Hepatocyte (in vitro differentiated cells): ENCODE results near the gene CREBBP. TPM values are rescaled to one million over a fixed set of nuclear protein-coding genes. Genes with fewer than 3 reads are reported as not detected.

Experiments used
- DNase-seq: peaks from one replicate; pipeline ENCODE4 v3.0.0-alpha.2; 2016; ENCODE audit warnings: low spot score
- H2AFZ ChIP-seq: fragments of 200-600 bp; sonication (generic); 2 replicates; pipeline ENCODE4 v1.6.0; 2016; ENCODE audit warnings: antibody characterized with exemption, mild to moderate bottlenecking
- H3K27ac ChIP-seq: fragments of 200-600 bp; sonication (generic); 2 replicates; pipeline ENCODE4 v1.5.1; 2016; ENCODE audit warnings: mild to moderate bottlenecking
- H3K27me3 ChIP-seq: fragments of 200-600 bp; sonication (generic); 2 replicates; pipeline ENCODE4 v1.6.1; 2016
- H3K36me3 ChIP-seq: fragments of 200-600 bp; sonication (generic); replicated peaks from 2 replicates; pipeline ENCODE4 v1.5.1; 2016; ENCODE audit warnings: low read depth; ENCODE audit not compliant: insufficient read depth
- H3K4me1 ChIP-seq: fragments of 200-600 bp; sonication (generic); 2 replicates; pipeline ENCODE4 v1.5.1; 2016; ENCODE audit warnings: mild to moderate bottlenecking, moderate library complexity; ENCODE audit not compliant: insufficient read depth
- H3K4me2 ChIP-seq: fragments of 200-600 bp; sonication (generic); 2 replicates; pipeline ENCODE4 v1.6.0; 2016
- H3K4me3 ChIP-seq: fragments of 200-600 bp; sonication (generic); 2 replicates; pipeline ENCODE4 v1.5.1; 2016; ENCODE audit warnings: mild to moderate bottlenecking
- H3K79me2 ChIP-seq: fragments of 200-600 bp; sonication (generic); 2 replicates; pipeline ENCODE4 v1.6.0; 2017; ENCODE audit warnings: mild to moderate bottlenecking
- H3K9me2 ChIP-seq: fragments of 200-600 bp; sonication (generic); replicated peaks from 2 replicates; pipeline ENCODE4 v1.6.0; 2017; ENCODE audit warnings: mild to moderate bottlenecking; ENCODE audit not compliant: insufficient read depth
- H3K9me3 ChIP-seq: fragments of 200-600 bp; sonication (generic); 2 replicates; pipeline ENCODE4 v1.5.1; 2016; ENCODE audit warnings: low read depth, mild to moderate bottlenecking
- H4K20me1 ChIP-seq: fragments of 200-600 bp; sonication (generic); 2 replicates; pipeline ENCODE4 v1.6.0; 2016; ENCODE audit warnings: mild to moderate bottlenecking; ENCODE audit not compliant: insufficient read depth, poor library complexity, severe bottlenecking
- EZH2 ChIP-seq: fragments of 200-600 bp; sonication (generic); IDR thresholded peaks from 2 replicates; pipeline ENCODE4 v1.6.1; 2016; ENCODE audit warnings: antibody characterized with exemption, mild to moderate bottlenecking, borderline replicate concordance
- EZH2phosphoT487 ChIP-seq: fragments of 200-600 bp; sonication (generic); IDR thresholded peaks from one replicate; pipeline ENCODE4 v1.6.1; 2018; ENCODE audit warnings: antibody characterized with exemption, mild to moderate bottlenecking, low read depth, moderate library complexity; ENCODE audit not compliant: unreplicated experiment, severe bottlenecking
- WGBS: methylation state at CpG from one replicate; pipeline ENCODE4 v1.1.6; 2016; ENCODE audit warnings: low lambda C conversion rate; ENCODE audit errors: missing lambda C conversion rate; 5-methylcytosine and 5-hydroxymethylcytosine counted together
- polyA plus RNA-seq: library from polyadenylated mRNA; unstranded; fragments of >200 nt; fragmentation: Nextera tagmentation; extraction: Ambion mirVana; gene quantifications from 2 replicates; pipeline ENCODE4 v1.2.1, GENCODE V29; 2016
- total RNA-seq: library from RNA; depleted of rRNA; stranded (reverse); fragments of >200 nt; gene quantifications from 2 replicates; pipeline ENCODE4 v1.2.3, GENCODE V29; 2014
- TF ChIP-seq, protein P1 (sequence below): fragments of 200-600 bp; sonication (generic); IDR thresholded peaks from 2 replicates; pipeline ENCODE4 v1.5.1; 2016; ENCODE audit warnings: antibody characterized with exemption, mild to moderate bottlenecking; ENCODE audit not compliant: poor library complexity

CREBBP gene
- total and polyA plus RNA-seq, 2 experiments from 2014 or later, result 18.9 to 31.5 TPM

DNA sequence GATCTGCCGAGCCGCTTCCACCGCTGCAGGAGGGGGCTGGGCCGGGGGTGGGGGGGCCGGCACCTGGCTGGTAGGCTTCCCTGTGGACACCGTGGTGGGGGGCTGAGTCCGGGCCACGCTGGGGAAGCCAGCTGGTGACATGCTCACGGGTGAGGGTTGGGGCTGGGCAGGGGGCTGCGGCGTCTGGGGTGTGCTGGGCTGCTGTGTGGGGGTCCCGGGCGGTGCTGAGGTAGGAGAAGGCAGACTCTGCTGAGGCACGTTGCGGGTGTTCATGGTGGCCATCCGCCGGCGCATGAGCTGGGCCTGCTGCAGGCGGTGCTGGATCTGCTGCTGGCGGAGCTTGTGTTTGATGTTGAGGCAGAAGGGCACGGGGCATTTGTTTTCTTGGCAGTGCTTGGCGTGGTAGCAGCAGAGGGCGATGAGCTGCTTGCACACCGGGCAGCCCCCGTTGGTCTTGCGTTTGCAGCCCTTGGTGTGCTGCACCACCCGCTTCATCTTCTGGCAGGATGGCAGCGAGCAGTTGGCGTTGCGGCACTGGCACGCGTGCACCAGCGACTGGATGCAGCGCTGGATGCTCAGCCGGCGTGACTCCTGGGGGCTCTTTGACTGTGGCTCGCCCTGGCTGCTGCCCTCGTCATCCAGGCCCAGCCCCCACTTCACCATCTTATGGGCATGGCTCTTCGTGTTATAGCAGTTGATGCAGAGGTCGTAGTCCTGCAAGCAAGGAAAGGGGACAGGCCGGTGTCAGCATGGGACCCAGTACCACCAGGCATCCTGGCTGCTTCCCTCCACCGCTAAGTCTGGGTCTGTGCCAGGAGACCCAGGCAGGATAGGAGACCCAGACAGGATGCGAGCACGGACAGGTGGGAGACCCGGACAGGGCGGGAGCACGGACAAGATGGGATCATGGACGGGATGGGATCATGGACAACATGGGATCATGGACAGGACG lies 151.1 kb downstream of the CREBBP start:
- H3K79me2 ChIP-seq, result no peaks in the 10 kb centered on the region
- H3K9me2 ChIP-seq, result no peaks in the 10 kb centered on the region
- no peak overlapping the region for H2AFZ ChIP-seq
- 93% methylated on average over 38 of the region's 49 CpGs for WGBS
- no peak overlapping the region for H3K4me2 ChIP-seq
- H3K36me3 ChIP-seq, result no peaks in the 10 kb centered on the region
- no peak overlapping the region for H3K27ac ChIP-seq
- H3K27me3 ChIP-seq, result no peaks in the 10 kb centered on the region
- TF ChIP-seq, protein P1, sequence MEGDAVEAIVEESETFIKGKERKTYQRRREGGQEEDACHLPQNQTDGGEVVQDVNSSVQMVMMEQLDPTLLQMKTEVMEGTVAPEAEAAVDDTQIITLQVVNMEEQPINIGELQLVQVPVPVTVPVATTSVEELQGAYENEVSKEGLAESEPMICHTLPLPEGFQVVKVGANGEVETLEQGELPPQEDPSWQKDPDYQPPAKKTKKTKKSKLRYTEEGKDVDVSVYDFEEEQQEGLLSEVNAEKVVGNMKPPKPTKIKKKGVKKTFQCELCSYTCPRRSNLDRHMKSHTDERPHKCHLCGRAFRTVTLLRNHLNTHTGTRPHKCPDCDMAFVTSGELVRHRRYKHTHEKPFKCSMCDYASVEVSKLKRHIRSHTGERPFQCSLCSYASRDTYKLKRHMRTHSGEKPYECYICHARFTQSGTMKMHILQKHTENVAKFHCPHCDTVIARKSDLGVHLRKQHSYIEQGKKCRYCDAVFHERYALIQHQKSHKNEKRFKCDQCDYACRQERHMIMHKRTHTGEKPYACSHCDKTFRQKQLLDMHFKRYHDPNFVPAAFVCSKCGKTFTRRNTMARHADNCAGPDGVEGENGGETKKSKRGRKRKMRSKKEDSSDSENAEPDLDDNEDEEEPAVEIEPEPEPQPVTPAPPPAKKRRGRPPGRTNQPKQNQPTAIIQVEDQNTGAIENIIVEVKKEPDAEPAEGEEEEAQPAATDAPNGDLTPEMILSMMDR, result no peak
- TF ChIP-seq EZH2 (no peak), EZH2phosphoT487 (no peak)
- H3K9me3 ChIP-seq, result no peaks in the 10 kb centered on the region
- DNase-seq, result no peak
- H3K4me1 ChIP-seq, result no peaks in the 10 kb centered on the region
- no peak overlapping the region for H3K4me3 ChIP-seq
- H4K20me1 ChIP-seq, result peaks cover 8% of the 10 kb centered on the region

DNA sequence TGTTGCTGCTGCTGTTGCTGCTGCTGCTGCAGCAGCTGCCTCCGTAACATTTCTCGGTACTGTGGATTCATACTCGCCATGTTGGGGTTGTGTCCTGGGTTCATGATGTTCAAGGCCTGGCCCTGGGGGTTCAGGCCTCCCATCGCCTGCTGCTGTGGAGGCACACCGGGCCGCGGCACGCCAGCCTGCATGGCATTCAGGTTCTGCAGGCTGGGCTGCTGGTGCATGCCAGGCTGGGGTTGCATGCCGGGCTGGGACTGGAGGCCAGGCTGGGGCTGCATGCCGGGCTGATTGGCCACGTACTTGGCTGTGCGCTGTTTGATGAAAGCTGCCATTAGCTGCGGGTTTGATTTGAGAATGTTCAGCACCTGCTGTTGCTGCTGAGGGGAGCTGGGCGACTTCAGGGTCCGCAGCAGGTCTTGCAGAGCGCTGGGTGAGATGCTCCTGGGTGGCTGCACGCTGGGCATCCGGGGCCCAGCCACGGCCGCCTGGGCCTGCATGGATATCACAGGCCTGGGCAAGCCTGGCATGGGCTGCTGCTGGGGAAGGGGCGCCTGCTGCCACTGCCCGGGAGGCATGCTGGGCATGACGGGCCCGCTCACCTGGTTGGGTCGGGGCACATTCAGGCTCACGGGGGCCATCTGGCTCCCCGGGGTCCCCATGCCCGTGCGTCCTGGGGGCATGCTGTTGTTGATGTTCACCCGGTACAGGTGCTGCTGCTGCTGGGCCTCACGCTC lies 151.9 kb downstream of the CREBBP start:
- H2AFZ ChIP-seq, result no peak overlapping the region
- TF ChIP-seq, protein P1, result no peak
- TF ChIP-seq EZH2 (no peak), EZH2phosphoT487 (no peak)
- H3K36me3 ChIP-seq, result no peaks in the 10 kb centered on the region

DNA sequence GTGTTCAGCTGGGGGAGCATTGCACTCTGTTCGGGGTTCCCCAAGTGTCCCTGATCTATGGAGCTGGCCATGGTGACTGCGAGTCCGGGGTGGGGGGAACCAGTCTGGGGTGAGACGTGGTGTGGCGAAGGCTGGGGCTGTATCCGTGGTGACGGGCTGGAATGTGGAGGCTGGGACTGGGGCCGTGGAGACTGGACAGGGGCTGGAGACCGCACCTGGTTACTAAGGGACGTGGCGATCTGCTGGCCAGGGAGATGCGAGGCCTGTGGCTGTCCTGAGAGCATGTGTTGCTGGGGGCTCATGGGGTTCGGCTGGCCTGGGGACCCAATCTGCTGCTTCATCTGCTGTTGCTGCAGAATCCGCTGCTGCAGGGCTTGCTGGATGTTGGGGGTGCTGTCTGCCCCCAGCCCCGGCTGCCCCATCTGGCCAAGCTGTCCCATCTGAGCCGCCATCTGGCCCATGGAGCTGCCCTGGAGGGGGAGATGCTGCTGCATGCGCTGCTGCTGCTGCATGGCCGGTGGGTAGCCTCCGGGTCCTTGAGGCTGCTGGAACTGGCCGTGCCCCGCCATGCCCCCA lies 152.6 kb downstream of the CREBBP start:
- TF ChIP-seq, protein P1, result no peak
- TF ChIP-seq EZH2, result no peak
- no peak for TF ChIP-seq EZH2phosphoT487
- no peak overlapping the region for H3K4me2 ChIP-seq
- no peaks in the 10 kb centered on the region for H3K4me1 ChIP-seq
- no peak overlapping the region for H3K4me3 ChIP-seq
- no peaks in the 10 kb centered on the region for H3K9me2 ChIP-seq
- no peaks in the 10 kb centered on the region for H3K9me3 ChIP-seq
- 98% methylated on average over 21 of the region's 21 CpGs for WGBS
- H3K27ac ChIP-seq, result no peak overlapping the region
- peaks cover 6% of the 10 kb centered on the region for H4K20me1 ChIP-seq
- H2AFZ ChIP-seq, result no peak overlapping the region
- no peak for DNase-seq
- H3K27me3 ChIP-seq, result no peaks in the 10 kb centered on the region
- no peaks in the 10 kb centered on the region for H3K79me2 ChIP-seq
- no peaks in the 10 kb centered on the region for H3K36me3 ChIP-seq

More for the DNA sequence above, 151.9 kb downstream of the CREBBP start:
- Histone ChIP-seq H3K4me1 (no peaks in the 10 kb centered on the region), H3K9me3 (no peaks in the 10 kb centered on the region), H3K4me3 (no peak overlapping the region), H4K20me1 (peaks cover 8% of the 10 kb centered on the region), H3K27me3 (no peaks in the 10 kb centered on the region), H3K9me2 (no peaks in the 10 kb centered on the region), H3K4me2 (no peak overlapping the region), H3K27ac (no peak overlapping the region), H3K79me2 (no peaks in the 10 kb centered on the region)
- WGBS, result 97% methylated on average over 31 of the region's 31 CpGs
- no peak for DNase-seq
